HepG2 (cell line): ENCODE measurements around the gene TBC1D16. TPM values are rescaled to one million over a fixed set of nuclear protein-coding genes. Genes with fewer than 3 reads are reported as not detected.
A peak's percentile ranks its signal among the peaks of the same experiment; 100 is the strongest.

Experiments used
- AGO2 ChIP-seq: fragments of 200-400 bp; formaldehyde crosslinking; optimal IDR thresholded peaks from 2 replicates; pipeline ENCODE3; 2017; ENCODE audit warnings: mild to moderate bottlenecking, low read depth, low read length, moderate library complexity
- ARNT2 ChIP-seq: sonication (generic); formaldehyde crosslinking; IDR thresholded peaks from 2 replicates; pipeline ENCODE4 v1.8.0; 2022; ENCODE audit warnings: mild to moderate bottlenecking, low read depth, missing genetic modification reagents, moderate library complexity
- ETV5 ChIP-seq: IDR thresholded peaks from 2 replicates; pipeline ENCODE4 v1.6.1; 2018; ENCODE audit warnings: missing biosample characterization, missing genetic modification reagents, inconsistent platforms, borderline replicate concordance
- GABPB1 ChIP-seq: IDR thresholded peaks from 2 replicates; pipeline ENCODE4 v1.6.1; 2016; ENCODE audit warnings: mild to moderate bottlenecking, missing genetic modification reagents, moderate library complexity, missing compliant biosample characterization
- JUN ChIP-seq: sonication (generic); formaldehyde crosslinking; IDR thresholded peaks from 2 replicates; pipeline ENCODE4 v1.4.0; 2020; ENCODE audit warnings: mild to moderate bottlenecking, missing genetic modification reagents
- KLF15 ChIP-seq: sonication (generic); formaldehyde crosslinking; IDR thresholded peaks from 2 replicates; pipeline ENCODE4 v1.8.1; 2023; ENCODE audit warnings: borderline replicate concordance, mild to moderate bottlenecking, inconsistent platforms, missing genetic modification reagents, mixed read lengths
- MYC ChIP-seq: sonication (generic); formaldehyde crosslinking; IDR thresholded peaks from 2 replicates; pipeline ENCODE4 v1.9.0; 2021; ENCODE audit warnings: missing genetic modification reagents, borderline replicate concordance
- NR2F2 ChIP-seq: IDR thresholded peaks from 2 replicates; pipeline ENCODE4 v1.6.1; 2012; ENCODE audit warnings: low read depth, inconsistent platforms, borderline replicate concordance
- PPARG ChIP-seq: conservative IDR thresholded peaks from 2 replicates; pipeline ENCODE4 v1.6.1; 2016; ENCODE audit warnings: missing biosample characterization, missing genetic modification reagents
- RAD51 ChIP-seq: fragments of 450-650 bp; IDR thresholded peaks from 2 replicates; pipeline ENCODE4 v1.6.1; 2016; ENCODE audit warnings: borderline replicate concordance
- RARA ChIP-seq: IDR thresholded peaks from 2 replicates; pipeline ENCODE4 v1.6.1; 2016; ENCODE audit warnings: missing genetic modification reagents, missing compliant biosample characterization
- SOX6 ChIP-seq, 2 experiments: fragments of 450-650 bp in 1 of 2; sonication (generic) in 1 of 2; formaldehyde crosslinking in 1 of 2; IDR thresholded peaks; 2 replicates each; pipeline versions ENCODE4 v1.4.0 to v1.6.1; 2017 to 2020; ENCODE audit warnings: antibody characterized with exemption in 1 of 2, mild to moderate bottlenecking in 1 of 2, missing genetic modification reagents in 1 of 2
- SP140L ChIP-seq: sonication (generic); formaldehyde crosslinking; IDR thresholded peaks from 2 replicates; pipeline ENCODE4 v1.4.0; 2020; ENCODE audit warnings: missing genetic modification reagents, borderline replicate concordance
- SRSF9 ChIP-seq: fragments of 200-400 bp; formaldehyde crosslinking; IDR thresholded peaks from 2 replicates; pipeline ENCODE4 v1.6.1; 2018; ENCODE audit warnings: borderline replicate concordance, mild to moderate bottlenecking, low read depth, low read length; ENCODE audit not compliant: insufficient read depth, poor library complexity, severe bottlenecking
- SRY ChIP-seq: sonication (generic); formaldehyde crosslinking; IDR thresholded peaks from 2 replicates; pipeline ENCODE4 v1.8.0; 2022; ENCODE audit warnings: mild to moderate bottlenecking, missing genetic modification reagents
- THAP11 ChIP-seq: IDR thresholded peaks from 2 replicates; pipeline ENCODE4 v1.6.1; 2016; ENCODE audit warnings: missing biosample characterization, missing genetic modification reagents
- ZBTB20 ChIP-seq: sonication (generic); formaldehyde crosslinking; IDR thresholded peaks from 2 replicates; pipeline ENCODE4 v1.8.1; 2023; ENCODE audit warnings: missing genetic modification reagents, low read depth, mild to moderate bottlenecking, borderline replicate concordance
- ZBTB7A ChIP-seq: sonication (generic); formaldehyde crosslinking; IDR thresholded peaks from 2 replicates; pipeline ENCODE4 v1.8.0; 2022; ENCODE audit warnings: mild to moderate bottlenecking, missing genetic modification reagents
- ZNF10 ChIP-seq: sonication (generic); formaldehyde crosslinking; IDR thresholded peaks from 2 replicates; pipeline ENCODE4 v1.4.0; 2020; ENCODE audit warnings: mild to moderate bottlenecking, low read depth, missing genetic modification reagents, borderline replicate concordance
- ZNF367 ChIP-seq: sonication (generic); formaldehyde crosslinking; IDR thresholded peaks from 2 replicates; pipeline ENCODE4 v1.4.0; 2020; ENCODE audit warnings: missing genetic modification reagents, borderline replicate concordance
- ZNF7 ChIP-seq: IDR thresholded peaks from 2 replicates; pipeline ENCODE4 v1.6.1; 2016; ENCODE audit warnings: missing biosample characterization, missing genetic modification reagents
- ZNF713 ChIP-seq: sonication (generic); formaldehyde crosslinking; IDR thresholded peaks from 2 replicates; pipeline ENCODE4 v1.4.0; 2020; ENCODE audit warnings: mild to moderate bottlenecking, missing genetic modification reagents
- ZNF724P ChIP-seq: sonication (generic); formaldehyde crosslinking; IDR thresholded peaks from 2 replicates; pipeline ENCODE4 v1.8.0; 2022; ENCODE audit warnings: missing genetic modification reagents, borderline replicate concordance
- ZNF768 ChIP-seq: sonication (generic); formaldehyde crosslinking; IDR thresholded peaks from 2 replicates; pipeline ENCODE4 v1.4.0; 2020; ENCODE audit warnings: missing genetic modification reagents
- ZNF782 ChIP-seq: sonication (generic); formaldehyde crosslinking; IDR thresholded peaks from 2 replicates; pipeline ENCODE4 v1.4.0; 2020; ENCODE audit warnings: missing genetic modification reagents, mild to moderate bottlenecking, borderline replicate concordance
- ZNF816 ChIP-seq: sonication (generic); formaldehyde crosslinking; IDR thresholded peaks from 2 replicates; pipeline ENCODE4 v1.8.0; 2022; ENCODE audit warnings: missing genetic modification reagents, mild to moderate bottlenecking, borderline replicate concordance
- ZSCAN21 ChIP-seq: sonication (generic); formaldehyde crosslinking; IDR thresholded peaks from 2 replicates; pipeline ENCODE4 v1.8.0; 2022; ENCODE audit warnings: mild to moderate bottlenecking, missing genetic modification reagents, moderate library complexity, borderline replicate concordance
- polyA plus RNA-seq, 8 experiments: library from polyadenylated mRNA; depleted of rRNA in 3 of 8; stranded (reverse) in 7 of 8; unstranded in 1 of 8; fragments of >200 nt; fragmentation: Illumina TruSeq in 4 of 8; extraction: Trizol in 4 of 8; gene quantifications; 2 replicates each; pipeline versions ENCODE4 v1.2.1 to v1.2.3, GENCODE V29; 2011 to 2016; ENCODE audit warnings: low read depth in 4 of 8, missing spikeins in 1 of 8, mixed read lengths in 1 of 8; ENCODE audit not compliant: insufficient read depth in 1 of 8
- total RNA-seq, 5 experiments: library from RNA; depleted of rRNA; stranded (reverse); fragments of >200 nt; fragmentation: Illumina TruSeq; extraction: Trizol; gene quantifications; 2 replicates each; pipeline ENCODE4 v1.2.3, GENCODE V29; 2016; ENCODE audit warnings: low read depth in 1 of 5
- TF ChIP-seq, protein P1 (sequence below): sonication (generic); formaldehyde crosslinking; IDR thresholded peaks from 2 replicates; pipeline ENCODE4 v1.5.0; 2020; ENCODE audit warnings: missing genetic modification reagents
- TF ChIP-seq, protein P2 (sequence below): sonication (generic); formaldehyde crosslinking; IDR thresholded peaks from 2 replicates; pipeline ENCODE4 v1.5.0; 2020; ENCODE audit warnings: missing genetic modification reagents
- TF ChIP-seq, protein P3 (sequence below): sonication (generic); formaldehyde crosslinking; IDR thresholded peaks from 2 replicates; pipeline ENCODE4 v1.8.0; 2022; ENCODE audit warnings: missing genetic modification reagents, mild to moderate bottlenecking, inconsistent platforms, borderline replicate concordance

TBC1D16 gene
- total and polyA plus RNA-seq, 2 of the 13 experiments (the other 11 are each of a cell fraction or from before 2014, with no cell fraction given) = 14.9 to 24.9 TPM

DNA sequence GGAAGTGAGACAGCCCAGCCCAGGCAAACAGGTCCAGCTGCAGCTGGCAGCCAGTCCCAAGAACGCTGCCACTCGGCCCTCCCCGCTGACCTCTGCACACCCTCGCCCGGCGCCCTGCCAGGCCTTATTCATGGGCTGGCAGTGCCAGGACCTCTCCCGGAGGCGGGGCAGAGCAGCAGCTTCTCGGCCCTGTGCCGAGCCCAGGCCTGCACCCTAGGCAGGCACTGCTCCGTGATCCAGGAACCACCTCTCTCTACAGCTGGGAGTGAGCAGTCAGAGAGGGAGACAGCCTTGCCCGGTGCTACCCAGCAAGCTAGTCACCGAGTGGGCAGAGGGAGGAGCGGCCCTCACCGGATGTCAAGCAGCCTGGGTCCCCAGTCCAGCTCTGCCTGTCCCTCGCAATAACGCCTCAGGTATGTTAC, 116.5 kb downstream of the TBC1D16 start (continued):
- TF ChIP-seq ZNF782 (no peak), RAD51 (no peak), SP140L (no peak), GABPB1 (CRISPR knock-in tag) (peak; percentile 41; the same call in 1 of the 2 replicates), ZNF816 (CRISPR knock-in tag) (no peak), KLF15 (no peak), ARNT2 (0 out of 2 replicates have a peak, but pooled peaks have one; percentile 32), ZBTB7A (CRISPR knock-in tag) (no peak), ZNF768 (CRISPR knock-in tag) (peak; percentile 98), PPARG (CRISPR knock-in tag) (no peak), SRSF9 (no peak), SOX6 (IDR thresholded peaks at IDR 0.05) (no peak), SOX6 (CRISPR knock-in tag; IDR thresholded peaks at IDR 0.05) (0 out of 2 replicates have a peak, but pooled peaks have one; percentile 19), ZNF713 (CRISPR knock-in tag) (no peak), ZSCAN21 (no peak), THAP11 (CRISPR knock-in tag) (no peak), ZNF7 (no peak), JUN (no peak), SRY (CRISPR knock-in tag) (no peak), ZNF724P (no peak), MYC (CRISPR knock-in tag) (no peak), AGO2 (no peak), ZNF10 (no peak), ETV5 (0 out of 2 replicates have a peak, but pooled peaks have one; percentile 14), NR2F2 (no peak), RARA (CRISPR knock-in tag) (no peak), ZNF367 (CRISPR knock-in tag) (no peak), ZBTB20 (CRISPR knock-in tag) (no peak)
- TF ChIP-seq, protein P1, sequence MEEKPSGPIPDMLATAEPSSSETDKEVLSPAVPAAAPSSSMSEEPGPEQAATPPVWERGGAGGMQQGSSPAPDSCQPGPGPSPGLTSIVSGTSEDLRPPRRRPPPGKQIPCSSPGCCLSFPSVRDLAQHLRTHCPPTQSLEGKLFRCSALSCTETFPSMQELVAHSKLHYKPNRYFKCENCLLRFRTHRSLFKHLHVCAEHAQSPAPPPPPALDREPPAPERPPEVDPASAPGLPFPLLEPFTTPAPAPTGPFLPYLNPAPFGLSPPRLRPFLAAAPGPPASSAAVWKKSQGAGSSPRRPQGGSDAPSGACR (CRISPR knock-in tag) = no peak
- TF ChIP-seq, protein P2, sequence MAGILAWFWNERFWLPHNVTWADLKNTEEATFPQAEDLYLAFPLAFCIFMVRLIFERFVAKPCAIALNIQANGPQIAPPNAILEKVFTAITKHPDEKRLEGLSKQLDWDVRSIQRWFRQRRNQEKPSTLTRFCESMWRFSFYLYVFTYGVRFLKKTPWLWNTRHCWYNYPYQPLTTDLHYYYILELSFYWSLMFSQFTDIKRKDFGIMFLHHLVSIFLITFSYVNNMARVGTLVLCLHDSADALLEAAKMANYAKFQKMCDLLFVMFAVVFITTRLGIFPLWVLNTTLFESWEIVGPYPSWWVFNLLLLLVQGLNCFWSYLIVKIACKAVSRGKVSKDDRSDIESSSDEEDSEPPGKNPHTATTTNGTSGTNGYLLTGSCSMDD (CRISPR knock-in tag) = no peak
- TF ChIP-seq, protein P3, sequence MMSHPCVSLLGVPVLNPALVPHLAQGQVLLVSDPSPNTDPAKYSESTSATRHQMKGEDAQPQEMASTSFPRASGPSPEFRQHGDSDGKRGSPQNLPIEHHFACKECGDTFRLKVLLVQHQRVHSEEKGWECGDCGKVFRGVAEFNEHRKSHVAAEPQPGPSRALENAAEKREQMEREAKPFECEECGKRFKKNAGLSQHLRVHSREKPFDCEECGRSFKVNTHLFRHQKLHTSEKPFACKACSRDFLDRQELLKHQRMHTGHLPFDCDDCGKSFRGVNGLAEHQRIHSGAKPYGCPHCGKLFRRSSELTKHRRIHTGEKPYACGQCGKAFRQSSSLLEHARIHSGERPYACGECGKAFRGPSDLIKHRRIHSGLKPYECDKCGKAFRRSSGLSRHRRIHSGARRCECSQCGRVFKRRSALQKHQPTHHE (CRISPR knock-in tag) = no peak
